ENCODE results near the gene RBM33. TPM values are rescaled to one million over a fixed set of nuclear protein-coding genes. Genes with fewer than 3 reads are reported as not detected.

The RBM33 gene
- total RNA-seq, 1 experiment from 2014 or later = 73.6 TPM

DNA sequence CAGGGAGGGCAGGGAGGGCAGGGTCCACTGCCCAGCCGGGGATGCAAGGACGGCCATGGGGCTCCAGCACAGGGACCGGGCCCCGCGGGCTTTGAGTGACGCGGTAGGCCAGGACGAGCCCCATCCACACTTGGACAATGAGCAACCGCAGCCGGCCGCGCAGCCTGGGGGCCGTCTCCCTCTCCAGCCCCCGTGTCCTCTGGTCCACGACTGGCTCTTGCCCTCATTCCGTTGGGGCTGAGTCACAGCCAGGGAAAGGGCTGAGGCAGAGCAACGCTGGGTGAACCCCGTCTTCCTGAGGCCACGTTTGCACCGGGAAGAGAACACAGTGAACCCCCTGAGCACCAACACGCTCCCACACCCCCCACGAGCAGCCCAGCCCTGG is 144.1 kb downstream of the RBM33 start:
- Histone ChIP-seq H3K27me3 (replicated peaks; ENCODE audit: insufficient read depth, low read depth, low read length, poor library complexity) (no peaks in the 10 kb centered on the region), H3K4me3 (ENCODE audit: low read depth, low read length, poor library complexity, severe bottlenecking) (no peak overlapping the region), H3K36me3 (ENCODE audit: insufficient read depth, low read length, poor library complexity, severe bottlenecking) (no peaks in the 10 kb centered on the region), H3K9me3 (ENCODE audit: low read depth, low read length, poor library complexity, severe bottlenecking) (no peaks in the 10 kb centered on the region), H3K4me1 (ENCODE audit: insufficient read depth, low read length, poor library complexity, severe bottlenecking) (no peaks in the 10 kb centered on the region), H3K27ac (ENCODE audit: low read depth, low read length, poor library complexity, severe bottlenecking) (no peak overlapping the region)
- intact Hi-C loops (cut with micrococcal nuclease; ENCODE audit: unreplicated experiment) = no loop called here
- no TSS peak for BruUV-seq (replicated peaks)
- no peak for TF ChIP-seq EZH2 (IDR thresholded peaks at IDR 0.05; ENCODE audit: borderline replicate concordance, low read depth, low read length, poor library complexity, severe bottlenecking)
- TF ChIP-seq, protein P1, sequence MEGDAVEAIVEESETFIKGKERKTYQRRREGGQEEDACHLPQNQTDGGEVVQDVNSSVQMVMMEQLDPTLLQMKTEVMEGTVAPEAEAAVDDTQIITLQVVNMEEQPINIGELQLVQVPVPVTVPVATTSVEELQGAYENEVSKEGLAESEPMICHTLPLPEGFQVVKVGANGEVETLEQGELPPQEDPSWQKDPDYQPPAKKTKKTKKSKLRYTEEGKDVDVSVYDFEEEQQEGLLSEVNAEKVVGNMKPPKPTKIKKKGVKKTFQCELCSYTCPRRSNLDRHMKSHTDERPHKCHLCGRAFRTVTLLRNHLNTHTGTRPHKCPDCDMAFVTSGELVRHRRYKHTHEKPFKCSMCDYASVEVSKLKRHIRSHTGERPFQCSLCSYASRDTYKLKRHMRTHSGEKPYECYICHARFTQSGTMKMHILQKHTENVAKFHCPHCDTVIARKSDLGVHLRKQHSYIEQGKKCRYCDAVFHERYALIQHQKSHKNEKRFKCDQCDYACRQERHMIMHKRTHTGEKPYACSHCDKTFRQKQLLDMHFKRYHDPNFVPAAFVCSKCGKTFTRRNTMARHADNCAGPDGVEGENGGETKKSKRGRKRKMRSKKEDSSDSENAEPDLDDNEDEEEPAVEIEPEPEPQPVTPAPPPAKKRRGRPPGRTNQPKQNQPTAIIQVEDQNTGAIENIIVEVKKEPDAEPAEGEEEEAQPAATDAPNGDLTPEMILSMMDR (conservative IDR thresholded peaks at IDR 0.05; ENCODE audit: low read depth, low read length) = no peak
- ChIA-PET POLR2A (ENCODE audit: low non-redundant PET) (no interaction called here), CTCF (no interaction called here)
- DNase-seq (ENCODE audit: low spot score) = no peak

DNA sequence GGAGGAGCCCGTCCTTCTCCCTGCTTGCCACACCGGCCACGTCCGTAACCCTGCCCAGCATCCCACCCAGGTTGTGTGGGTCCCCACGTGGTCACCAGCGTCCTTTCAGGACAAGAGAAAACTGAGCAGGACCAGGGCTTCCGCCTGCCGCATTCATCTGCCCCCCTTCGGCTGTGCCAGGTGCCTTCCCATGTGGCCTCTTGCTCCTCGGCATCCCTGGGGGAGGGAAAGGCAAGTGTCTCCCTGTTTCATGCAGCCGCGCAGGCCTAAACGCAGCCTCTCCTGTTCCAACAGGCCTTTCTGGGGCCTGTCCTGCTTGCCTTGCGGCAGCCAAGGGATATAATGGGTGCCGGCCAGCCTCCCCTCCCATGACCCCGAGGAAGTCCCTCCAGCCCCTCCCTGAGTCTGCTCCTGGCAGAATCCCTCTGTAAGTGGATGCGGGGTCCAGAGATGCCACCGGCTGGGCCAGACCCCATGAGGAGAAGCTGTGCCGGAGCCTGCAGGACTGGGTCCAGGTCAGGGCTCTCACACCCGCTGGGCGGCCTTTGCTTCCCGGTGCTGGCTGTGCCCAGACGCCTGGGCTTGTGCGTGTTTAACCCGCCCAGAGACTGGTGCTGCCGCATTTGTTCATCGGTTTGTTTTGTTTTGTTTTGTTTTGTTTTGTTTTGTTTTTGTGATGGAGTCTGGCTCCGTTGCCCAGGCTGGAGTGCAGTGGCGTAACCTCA is 144.7 kb downstream of the RBM33 start:
- TF ChIP-seq, protein P1 (conservative IDR thresholded peaks at IDR 0.05; ENCODE audit: low read depth, low read length) = no peak
- no peak for TF ChIP-seq EZH2 (IDR thresholded peaks at IDR 0.05; ENCODE audit: borderline replicate concordance, low read depth, low read length, poor library complexity, severe bottlenecking)
- Histone ChIP-seq H3K4me3 (ENCODE audit: low read depth, low read length, poor library complexity, severe bottlenecking) (no peak overlapping the region), H3K9me3 (ENCODE audit: low read depth, low read length, poor library complexity, severe bottlenecking) (no peaks in the 10 kb centered on the region), H3K4me1 (ENCODE audit: insufficient read depth, low read length, poor library complexity, severe bottlenecking) (no peaks in the 10 kb centered on the region), H3K36me3 (ENCODE audit: insufficient read depth, low read length, poor library complexity, severe bottlenecking) (no peaks in the 10 kb centered on the region), H3K27ac (ENCODE audit: low read depth, low read length, poor library complexity, severe bottlenecking) (no peak overlapping the region), H3K27me3 (replicated peaks; ENCODE audit: insufficient read depth, low read depth, low read length, poor library complexity) (no peaks in the 10 kb centered on the region)
- DNase-seq (ENCODE audit: low spot score) = no peak
- ChIA-PET CTCF (no interaction called here), POLR2A (ENCODE audit: low non-redundant PET) (no interaction called here)
- BruUV-seq (replicated peaks) = no TSS peak
- intact Hi-C loops (cut with micrococcal nuclease; ENCODE audit: unreplicated experiment) = no loop called here

DNA sequence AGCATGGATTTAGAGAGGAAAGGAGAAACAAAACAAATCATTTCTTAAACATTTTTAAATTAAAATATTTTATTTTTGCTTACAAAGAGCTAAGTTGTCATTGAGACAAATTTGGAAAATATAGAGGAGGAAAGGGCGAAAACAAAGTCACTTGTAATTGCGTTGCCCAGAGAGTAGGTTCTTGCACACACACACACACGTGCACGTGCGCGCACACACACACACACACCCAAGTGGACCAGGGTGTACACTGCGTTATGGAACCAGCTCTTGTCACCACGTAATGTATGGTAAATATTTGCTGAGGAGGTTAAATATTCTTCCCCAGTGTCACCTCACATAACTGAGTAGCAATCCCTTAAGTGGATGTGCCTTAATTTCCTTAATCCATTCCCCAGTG is 146.2 kb downstream of the RBM33 start:
- BruUV-seq (replicated peaks) = no TSS peak
- H3K9me3 ChIP-seq (ENCODE audit: low read depth, low read length, poor library complexity, severe bottlenecking) = no peaks in the 10 kb centered on the region
- no peak for TF ChIP-seq EZH2 (IDR thresholded peaks at IDR 0.05; ENCODE audit: borderline replicate concordance, low read depth, low read length, poor library complexity, severe bottlenecking)
- TF ChIP-seq, protein P1 (conservative IDR thresholded peaks at IDR 0.05; ENCODE audit: low read depth, low read length) = no peak
- intact Hi-C loops (cut with micrococcal nuclease; ENCODE audit: unreplicated experiment) = no loop called here
- H3K36me3 ChIP-seq (ENCODE audit: insufficient read depth, low read length, poor library complexity, severe bottlenecking) = no peaks in the 10 kb centered on the region
- no peak overlapping the region for H3K27ac ChIP-seq (ENCODE audit: low read depth, low read length, poor library complexity, severe bottlenecking)
- ChIA-PET CTCF (no interaction called here), POLR2A (ENCODE audit: low non-redundant PET) (no interaction called here)
- no peak for DNase-seq (ENCODE audit: low spot score)
- no peaks in the 10 kb centered on the region for H3K4me1 ChIP-seq (ENCODE audit: insufficient read depth, low read length, poor library complexity, severe bottlenecking)
- H3K4me3 ChIP-seq (ENCODE audit: low read depth, low read length, poor library complexity, severe bottlenecking) = no peak overlapping the region
- no peaks in the 10 kb centered on the region for H3K27me3 ChIP-seq (replicated peaks; ENCODE audit: insufficient read depth, low read depth, low read length, poor library complexity)
